GM19468 (cell line): Measurements from ENCODE around the gene CEP112.

Experiments used
- ATAC-seq: cut with Tn5 transposase; IDR thresholded peaks from one replicate; pipeline ENCODE4 v1.9.1; 2021; ENCODE audit warnings: mild to moderate bottlenecking, moderate library complexity, moderate number of reproducible peaks; ENCODE audit not compliant: unreplicated experiment; ENCODE audit errors: extremely low read depth

Gene CEP112

DNA sequence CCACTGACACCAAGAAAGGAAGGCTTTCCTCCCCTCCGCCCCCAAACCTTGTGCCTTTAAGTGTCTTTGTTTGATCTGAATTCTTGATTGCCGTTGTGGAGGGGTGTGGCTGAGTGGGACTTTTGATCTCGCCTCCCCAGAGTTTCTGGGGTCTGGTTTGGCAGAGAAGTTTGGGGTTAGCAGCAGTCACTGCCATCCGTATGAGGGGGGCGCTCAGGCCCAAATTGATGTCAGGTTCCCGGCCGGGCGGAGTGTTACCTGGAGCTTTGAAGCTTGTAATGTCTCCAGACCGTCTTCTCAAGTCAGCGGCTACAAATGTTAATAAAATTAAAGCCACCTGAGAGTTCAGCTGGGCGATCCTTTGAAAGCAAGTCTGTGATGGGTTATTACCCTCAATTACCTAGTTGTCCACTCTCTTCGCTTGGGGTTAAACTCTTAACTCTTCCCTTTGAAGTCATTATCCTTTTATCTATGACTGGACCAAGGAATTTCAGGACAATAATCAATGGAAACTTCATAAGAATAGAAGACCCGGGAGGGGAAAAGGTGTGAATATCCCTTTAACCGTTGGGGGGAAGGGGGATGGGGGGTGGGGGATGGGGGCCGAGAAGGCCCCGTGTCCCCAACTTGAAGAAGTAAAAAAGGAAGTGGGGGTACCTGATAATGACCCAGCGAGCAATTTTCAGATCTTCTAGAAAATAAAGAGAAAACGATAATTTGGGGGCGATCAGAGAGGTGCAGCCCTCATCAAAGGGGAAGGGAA is 598.7 kb downstream of the CEP112 start:
- ATAC-seq = no peak

GRCh38 chr17:65592125-65592965 is 599.6 kb downstream of the CEP112 start:
- ATAC-seq = no peak

DNA sequence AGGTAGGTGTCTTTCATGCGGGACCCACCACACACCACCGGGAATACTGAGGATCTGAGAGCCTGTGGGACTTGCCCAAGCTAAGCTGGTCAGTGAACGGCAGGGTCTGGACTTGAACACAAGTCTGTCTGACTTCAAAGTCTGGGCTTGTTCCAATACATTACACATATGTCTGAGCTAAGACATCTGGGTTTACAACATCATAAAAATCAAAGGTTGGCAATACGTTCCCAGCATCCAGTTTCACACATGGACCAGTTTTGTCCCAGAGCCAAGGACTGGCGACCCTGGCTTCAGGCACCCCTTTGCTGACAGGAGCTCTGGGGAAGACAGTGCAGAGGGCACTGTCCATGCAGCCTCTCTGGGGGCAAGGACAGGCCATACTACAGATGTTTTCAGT is 602.6 kb downstream of the CEP112 start:
- no peak for ATAC-seq

- no peak for ATAC-seq
Measured at GRCh38 chr17:65588181-65588808, 603.6 kb downstream of the CEP112 start.

- ATAC-seq = no peak
Measured at GRCh38 chr17:65587534-65588180, 604.3 kb downstream of the CEP112 start.

GRCh38 chr17:65586899-65587298 is 605.0 kb downstream of the CEP112 start:
- no peak for ATAC-seq
